Stimulated activated CD8-positive, alpha-beta memory T cell treated with anti-CD3 and anti-CD28 coated beads, Interleukin-12 subunit alpha, Interleukin-12 subunit beta, amount 100 ng/mL, for 1 hour (primary cell): ENCODE results near the gene EGFL6.
A peak's percentile ranks its signal among the peaks of the same experiment; 100 is the strongest.
"Not testable (repeated sequence)": the region's sequence is repeated elsewhere in the genome, so short reads cannot be mapped to it uniquely, and the experiment has no call there.

Source experiments
- DNase-seq: peaks from one replicate; pipeline ENCODE4 v3.0.0-alpha.2; 2020; ENCODE audit warnings: low read depth

The EGFL6 gene

DNA sequence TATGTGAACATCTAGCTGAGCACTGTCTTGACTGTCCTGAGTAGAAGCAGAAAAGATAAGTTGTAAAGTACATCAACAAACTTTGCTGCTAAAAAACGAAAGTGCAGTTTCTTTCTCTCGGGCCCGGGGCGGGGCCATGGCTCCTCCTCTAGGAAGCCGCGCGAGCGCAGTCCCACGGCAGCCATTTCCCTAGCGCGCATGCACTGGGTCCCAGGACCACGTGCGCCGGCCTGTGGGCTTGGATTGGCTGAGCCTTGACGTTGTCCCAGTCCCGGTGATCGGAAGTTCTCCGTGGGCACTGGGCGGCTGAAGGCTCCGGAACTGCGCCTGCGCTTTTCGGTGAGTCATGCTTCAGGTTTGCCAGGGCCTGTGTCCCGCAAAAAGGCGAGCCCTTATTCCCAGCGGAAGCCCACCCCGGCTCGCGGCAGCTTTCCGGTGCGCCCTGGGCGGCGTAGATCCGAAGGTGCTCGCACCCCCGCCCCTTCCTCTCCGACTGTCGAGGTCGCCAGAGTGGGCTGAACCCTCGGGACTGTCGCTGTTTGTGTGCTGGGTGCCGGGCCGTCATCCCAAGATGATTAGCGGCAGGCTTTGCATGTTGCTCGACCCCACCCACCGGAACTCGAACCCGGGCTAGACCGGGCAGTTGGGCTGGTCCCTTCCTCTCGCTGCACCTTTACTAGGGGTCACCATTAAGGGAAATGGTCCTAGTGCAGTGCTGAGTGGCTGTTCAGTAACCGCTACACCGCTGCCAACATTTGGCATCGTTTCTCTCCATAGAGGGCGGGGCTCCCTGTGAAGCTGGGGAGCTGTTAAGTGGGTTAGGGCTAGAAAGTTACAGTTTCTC is 83.7 kb downstream of the EGFL6 start, which contains the start of gene TCEANC:
TCEANC (plus strand) TSS at position 292 of the 844 bp plus-strand sequence. CDS start 9,368 bp downstream, outside the sequence.
- DNase-seq = peak; percentile 80

DNA sequence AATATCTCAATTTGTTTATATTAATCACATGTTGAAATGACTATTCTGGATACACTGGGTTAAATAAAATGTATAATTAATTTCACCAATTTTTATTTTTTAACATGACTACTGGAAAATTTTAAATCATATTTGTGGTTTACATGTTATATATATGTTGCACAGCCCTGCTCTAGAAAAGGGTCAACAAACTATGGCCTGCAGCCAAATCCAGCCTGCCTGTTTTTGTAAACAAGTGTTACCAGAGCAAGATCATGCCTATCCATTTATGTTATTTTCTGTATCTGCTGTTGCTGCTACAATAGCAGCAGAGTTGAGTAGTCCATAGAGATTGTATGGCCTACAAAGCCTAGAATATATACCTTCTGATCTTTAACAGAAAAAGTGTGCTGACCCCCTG is 84.7 kb downstream of the EGFL6 start:
- no peak for DNase-seq

DNA sequence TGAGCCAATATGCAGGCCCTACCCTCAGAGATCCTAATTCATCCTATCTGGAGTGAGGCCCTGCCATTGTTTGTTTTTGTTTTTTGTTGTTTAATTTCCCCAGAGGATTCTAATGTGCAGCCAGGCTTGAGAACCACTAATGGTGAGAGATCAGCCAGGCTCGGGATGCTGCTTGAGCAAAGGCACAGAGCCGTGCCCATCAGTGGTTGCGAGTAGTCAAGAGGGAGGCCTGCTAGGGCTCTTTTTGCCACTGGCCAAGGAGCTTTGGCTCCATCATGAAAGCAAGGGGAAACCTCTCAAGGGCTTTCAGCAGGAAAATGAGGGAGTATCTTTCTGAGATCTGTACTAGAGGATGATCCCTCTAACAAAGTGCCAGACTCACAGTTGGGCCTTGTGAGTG is 86.3 kb downstream of the EGFL6 start:
- no peak for DNase-seq

DNA sequence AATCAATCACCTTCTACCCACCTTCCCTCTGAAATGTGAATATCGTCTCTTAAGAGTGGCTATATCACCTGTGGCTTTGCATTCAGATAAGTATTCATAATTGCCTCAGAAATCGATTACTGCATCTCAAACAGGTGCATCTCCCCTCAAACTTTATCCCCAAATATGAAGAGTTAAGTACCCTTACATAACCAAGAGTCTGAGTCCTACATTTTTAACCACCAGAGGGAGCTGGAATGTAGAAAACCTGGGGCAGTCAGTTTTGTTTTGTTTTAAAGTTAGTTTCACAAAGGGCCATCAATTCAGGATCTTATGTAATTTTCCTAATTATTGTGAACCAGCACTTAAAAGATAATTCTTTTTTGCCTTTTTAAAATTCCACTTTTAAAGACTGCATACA is 89.2 kb downstream of the EGFL6 start:
- DNase-seq = no peak

DNA sequence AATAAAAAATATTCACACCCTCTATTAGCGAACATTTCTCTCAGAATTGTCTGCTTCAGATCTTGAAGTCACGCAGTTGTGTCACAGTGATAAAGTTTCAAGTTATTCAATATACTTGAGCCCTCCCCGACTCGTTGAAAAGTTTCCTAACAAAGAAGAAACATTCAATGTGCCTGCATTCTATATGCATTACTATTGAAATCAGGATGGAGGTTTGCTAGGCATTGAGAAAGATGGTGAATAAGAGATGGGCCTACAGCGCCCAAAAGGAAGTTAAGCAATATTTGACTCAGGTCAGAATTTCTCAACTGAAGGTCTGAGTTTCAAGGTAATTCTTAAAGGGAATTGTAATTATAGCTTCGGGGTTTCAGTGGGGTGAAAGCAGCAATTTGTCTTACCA is 89.7 kb downstream of the EGFL6 start:
- DNase-seq = no peak

DNA sequence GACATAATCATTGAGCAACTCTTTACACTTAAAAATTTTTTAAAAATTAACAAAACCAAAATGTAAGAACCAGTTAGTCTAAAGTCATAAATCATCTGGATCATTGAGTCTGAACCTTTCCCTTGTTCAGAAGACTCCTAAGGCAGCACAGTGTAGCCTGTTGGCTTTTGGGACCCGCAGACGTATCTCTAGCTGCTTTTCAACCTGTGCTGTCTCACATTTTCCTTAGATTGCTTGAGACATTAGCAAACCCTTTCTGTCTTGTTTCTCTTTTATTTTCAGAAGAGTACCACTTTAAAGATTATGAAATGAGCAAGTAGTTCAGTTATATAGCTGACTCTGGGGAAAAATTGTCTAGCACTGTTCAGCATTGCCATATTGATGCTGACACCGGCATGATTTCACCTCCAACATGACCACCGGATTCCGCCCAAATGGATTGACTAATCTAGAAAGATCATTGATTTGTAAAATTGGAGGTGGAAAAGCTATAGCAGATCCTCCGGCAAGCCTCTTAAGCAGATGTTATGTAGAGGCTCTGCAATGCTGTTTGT is 92.4 kb downstream of the EGFL6 start:
- no peak for DNase-seq

DNA sequence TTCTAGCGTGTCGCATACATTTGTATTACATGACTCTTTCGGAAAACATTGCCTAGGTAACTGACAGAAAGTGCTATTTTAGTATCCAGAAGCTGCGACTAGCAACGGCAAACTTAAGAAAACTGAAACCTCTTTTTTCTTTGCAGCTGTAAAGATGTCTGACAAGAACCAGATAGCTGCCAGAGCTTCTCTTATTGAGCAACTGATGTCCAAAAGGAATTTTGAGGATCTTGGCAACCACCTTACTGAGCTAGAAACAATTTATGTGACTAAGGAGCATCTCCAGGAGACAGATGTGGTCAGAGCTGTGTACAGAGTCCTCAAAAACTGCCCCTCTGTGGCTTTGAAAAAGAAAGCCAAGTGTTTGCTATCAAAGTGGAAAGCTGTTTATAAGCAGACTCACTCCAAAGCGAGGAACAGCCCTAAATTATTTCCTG is 93.0 kb downstream of the EGFL6 start:
- no peak for DNase-seq

DNA sequence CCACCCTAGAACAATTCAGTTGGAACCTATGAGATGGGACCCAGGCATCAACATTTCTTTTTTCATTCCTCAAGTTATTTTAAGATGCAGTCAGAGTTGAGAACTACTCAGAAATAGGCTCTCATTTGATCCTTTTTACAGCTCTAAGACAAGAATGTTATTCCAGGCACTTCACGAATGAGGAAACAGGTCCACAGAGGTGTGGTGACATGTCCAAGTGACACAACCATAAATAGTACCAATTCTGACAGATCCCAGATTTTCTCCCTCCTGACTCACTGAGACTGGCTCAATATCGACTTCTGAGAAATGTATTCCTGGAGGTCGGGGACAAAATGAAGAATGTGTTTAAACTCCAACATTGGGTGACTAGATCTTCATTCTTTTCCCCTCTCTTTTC is 94.6 kb downstream of the EGFL6 start:
- DNase-seq = no peak

DNA sequence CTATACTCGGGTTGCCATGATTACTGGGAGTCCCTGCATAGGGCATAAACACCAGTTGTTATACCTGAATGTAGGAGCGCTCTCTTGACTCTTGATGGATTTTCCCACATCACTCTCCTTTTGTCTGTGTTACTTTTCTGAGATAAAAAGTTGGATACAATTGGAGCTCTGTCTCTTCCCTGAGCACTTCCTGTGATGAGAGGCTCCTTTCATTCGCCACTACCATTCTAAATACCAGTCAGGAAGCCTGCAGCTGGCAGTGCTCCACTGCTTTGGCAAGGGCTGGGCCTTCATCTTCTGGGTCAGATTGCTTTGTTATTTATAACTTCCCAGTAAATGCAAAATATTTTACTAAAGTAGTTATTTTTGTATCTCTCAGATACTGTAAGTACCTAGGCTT is 97.4 kb downstream of the EGFL6 start:
- no peak for DNase-seq

DNA sequence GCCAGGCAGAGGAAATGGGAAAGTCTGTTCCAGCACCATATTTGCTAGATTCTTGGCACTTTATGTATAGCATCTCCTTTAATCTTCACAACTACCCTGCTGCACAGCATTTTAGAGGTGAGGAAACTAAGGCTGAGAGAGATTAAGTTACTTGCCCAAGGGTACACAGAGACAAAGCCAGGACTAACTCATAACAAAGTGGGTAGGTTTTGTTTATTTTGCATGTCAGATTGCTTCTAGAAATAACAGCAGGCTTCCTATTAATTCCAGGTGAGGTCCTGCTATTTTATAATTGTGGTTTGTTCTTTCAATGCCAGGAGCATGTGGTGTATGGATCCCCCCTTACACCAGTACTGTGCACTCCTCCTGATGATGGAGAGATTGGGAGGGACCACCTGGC is 98.5 kb downstream of the EGFL6 start:
- no peak for DNase-seq

DNA sequence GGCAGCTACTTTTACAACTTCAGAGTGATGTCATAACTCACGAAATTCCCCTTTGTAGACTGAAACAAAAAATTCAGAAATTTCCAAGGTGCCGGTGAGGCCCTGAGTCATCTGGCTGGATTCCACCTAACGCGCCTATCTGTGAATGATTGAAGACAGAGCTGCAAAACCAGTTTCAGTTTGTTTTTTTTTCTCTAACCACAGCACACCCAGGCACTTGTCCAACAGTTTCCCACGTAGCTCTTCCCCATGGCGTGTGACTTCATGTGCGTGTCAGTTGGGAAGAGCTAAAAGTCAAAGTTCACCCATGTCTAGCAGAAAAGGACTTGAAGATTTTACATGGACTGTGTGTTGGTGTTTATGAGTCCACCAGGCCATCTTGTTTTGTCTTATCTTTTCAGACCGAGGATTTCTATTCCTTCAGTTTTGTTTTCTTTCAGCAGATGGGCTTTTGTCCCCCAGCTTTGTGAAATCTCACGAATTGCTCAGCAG is 99.9 kb downstream of the EGFL6 start:
- DNase-seq = no peak

DNA sequence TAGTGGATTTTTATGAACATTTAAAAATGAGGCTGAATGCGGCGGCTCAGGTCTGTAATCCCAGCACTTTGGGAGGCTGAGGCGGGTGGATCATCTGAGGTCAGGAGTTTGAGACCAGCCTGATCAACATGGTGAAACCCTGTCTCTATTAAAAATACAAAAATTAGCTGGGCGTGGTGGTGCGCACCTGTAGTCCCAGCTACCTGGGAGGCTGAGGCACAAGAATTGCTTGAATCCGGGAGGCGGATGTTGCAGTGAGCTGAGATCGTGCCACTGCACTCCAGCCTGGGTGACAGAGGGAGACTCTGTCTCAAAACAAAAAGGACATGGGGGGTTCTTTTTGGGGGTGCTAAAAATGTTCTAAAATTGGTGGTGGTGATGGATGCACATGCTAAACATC is 100.4 kb downstream of the EGFL6 start:
- DNase-seq = not testable (repeated sequence)

DNA sequence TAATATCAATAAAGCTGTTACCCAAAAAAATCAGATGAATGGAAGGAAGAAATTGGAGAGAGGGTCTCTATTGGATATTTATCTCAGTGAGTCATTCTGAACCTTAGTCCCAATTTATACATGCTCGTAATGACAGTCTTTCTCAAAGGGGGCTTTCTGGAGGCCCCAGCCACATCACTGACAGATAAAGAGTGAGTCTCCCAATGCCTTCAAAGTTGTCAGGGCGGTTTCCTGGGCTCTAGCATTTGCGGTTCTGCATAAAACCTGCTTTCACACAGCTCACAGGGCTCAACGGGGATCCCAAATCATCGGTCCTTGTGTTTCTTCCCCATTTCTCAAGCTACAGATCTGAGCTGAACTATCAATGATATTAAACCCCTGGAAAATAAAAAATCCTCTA is 100.8 kb downstream of the EGFL6 start:
- DNase-seq = no peak

DNA sequence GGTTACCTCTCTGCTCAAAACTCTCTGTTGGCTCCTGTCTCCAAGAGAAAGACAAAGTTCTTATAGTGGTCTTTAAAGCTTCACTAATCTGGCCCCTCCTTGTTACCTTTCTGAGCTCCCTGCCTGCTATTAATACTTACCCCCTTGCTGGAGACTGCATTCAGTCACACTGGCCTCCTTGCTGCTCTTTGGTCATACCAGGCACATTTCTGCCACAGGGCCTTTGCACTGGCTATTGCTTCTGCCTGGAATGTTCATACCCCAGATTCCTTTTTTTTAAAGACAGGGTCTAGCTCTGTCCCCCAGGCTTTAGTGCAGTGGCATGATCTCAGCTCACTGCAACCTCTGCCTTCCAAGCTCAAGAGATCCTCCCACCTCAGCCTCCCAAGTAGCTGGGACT is 103.6 kb downstream of the EGFL6 start:
- DNase-seq = no peak

DNA sequence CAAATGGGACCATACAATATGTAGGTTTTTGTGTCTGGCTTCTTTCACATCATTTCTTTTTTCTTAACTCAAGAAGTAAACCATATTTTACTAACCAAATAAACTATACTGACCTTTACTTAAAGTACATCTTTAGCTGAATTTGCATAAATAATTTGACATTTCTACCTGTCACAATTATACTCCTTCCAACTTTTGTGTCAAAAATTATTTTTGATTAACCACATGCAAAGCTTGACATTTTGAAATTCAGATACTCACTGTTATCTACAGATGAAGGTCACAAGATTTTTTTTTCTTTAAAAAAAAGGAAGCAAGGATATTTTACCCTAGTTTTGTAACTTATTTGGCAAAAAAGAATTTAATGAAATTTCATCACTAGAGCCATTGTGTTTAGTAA is 107.5 kb downstream of the EGFL6 start:
- DNase-seq = no peak

DNA sequence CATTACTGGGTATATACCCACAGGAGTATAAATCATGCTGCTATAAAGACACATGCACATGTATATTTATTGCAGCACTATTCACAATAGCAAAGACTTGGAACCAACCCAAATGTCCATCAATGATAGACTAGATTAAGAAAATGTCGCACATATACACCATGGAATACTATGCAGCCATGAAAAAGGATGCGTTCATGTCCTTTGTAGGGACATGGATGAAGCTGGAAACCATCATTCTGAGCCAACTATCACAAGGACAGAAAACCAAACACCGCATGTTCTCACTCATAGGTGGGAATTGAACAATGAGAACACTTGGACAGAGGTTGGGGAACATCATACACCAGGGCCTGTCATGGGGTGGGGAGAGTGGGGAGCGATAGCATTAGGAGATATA is 110.3 kb downstream of the EGFL6 start:
- not testable (repeated sequence) for DNase-seq

DNA sequence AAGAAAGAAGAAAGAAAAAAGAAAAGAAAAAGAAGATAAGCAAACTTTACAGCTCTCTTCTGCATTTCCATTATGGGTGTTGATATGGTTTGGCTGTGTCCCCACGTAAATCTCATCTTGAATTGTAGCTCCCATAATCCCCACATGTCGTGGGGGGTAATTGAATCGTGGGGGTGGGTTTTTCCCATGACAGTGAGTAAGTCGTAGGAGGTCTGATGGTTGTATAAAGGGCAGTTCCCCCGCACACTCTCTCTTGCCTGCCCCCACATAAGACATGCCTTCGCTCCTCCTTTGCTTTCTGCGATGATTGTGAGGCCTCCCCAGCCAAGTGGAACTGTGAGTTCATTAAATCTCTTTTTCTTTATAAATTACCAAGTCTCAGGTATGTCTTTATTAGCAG is 112.2 kb downstream of the EGFL6 start:
- DNase-seq = no peak
